ENCODE data around the gene C6orf89.

DNA sequence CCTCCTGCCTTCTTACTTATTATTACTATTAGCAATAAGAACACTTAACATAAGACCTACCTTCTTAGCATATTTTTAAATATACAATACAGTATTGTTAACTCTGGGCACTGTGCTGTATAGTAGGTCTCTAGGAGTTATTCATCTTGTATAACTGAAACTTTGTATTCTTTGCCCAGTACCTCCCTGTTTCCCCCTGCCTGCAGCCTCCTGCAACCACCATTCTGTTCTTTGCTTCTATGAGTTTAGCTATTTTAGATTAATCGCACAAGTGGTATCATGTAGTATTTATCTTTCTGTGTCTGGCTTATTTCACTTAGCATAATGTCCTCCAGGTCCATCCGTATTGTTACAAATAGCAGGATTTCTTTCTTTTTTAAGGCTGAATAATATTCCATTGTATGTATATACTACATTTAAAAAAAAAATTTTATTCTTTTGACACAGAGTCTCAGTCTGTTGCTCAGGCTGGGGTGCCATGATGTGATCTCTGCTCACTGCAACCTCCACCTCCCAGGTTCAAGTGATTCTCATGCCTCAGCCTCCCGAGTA is 4.4 kb downstream of the C6orf89 start:
- TF ChIP-seq CTCF (IDR thresholded peaks at IDR 0.05; ENCODE audit: control extremely low read depth in 1 of 3, insufficient read depth in 1 of 3, low read depth in 1 of 3, low read length in 3 of 3): no peak
- no peak for TF ChIP-seq NRF1 (IDR thresholded peaks at IDR 0.05; ENCODE audit: low read depth, low read length)
